PC-3 (cell line): ENCODE data around the gene FTO. TPM values are rescaled to one million over a fixed set of nuclear protein-coding genes. Genes with fewer than 3 reads are reported as not detected.

ENCODE experiments used
- ATAC-seq: fragments of 200-7000 bp; cut with Tn5 transposase; 2 replicates; pipeline ENCODE4 v1.9.1; 2020; ENCODE audit warnings: mild to moderate bottlenecking, moderate library complexity
- BruUV-seq: library from RNA; stranded (reverse); fragments of 400-500 nt; replicated peaks from 2 replicates; lab custom pipeline; 2021; lab: Mats Ljungman, UMichigan
- CTCF ChIA-PET: fragments of 300-600 bp; sonication (Branson Sonifier 250); formaldehyde crosslinking; loops from one replicate; lab custom pipeline; 2022; ENCODE audit warnings: antibody characterized with exemption; lab: Charles Lee
- POLR2A ChIA-PET: fragments of 300-600 bp; sonication (Branson Sonifier 250); formaldehyde crosslinking; loops from one replicate; lab custom pipeline; 2022; ENCODE audit warnings: antibody characterized with exemption; ENCODE audit not compliant: unreplicated experiment; lab: Charles Lee
- DNase-seq: peaks from one replicate; pipeline ENCODE4 v3.0.0-alpha.2; 2015
- H2AFZ ChIP-seq: fragments of 300-600 bp; sonication (generic); 2 replicates; pipeline ENCODE4 v1.6.0; 2016; ENCODE audit warnings: antibody characterized with exemption, low read length
- H3F3A ChIP-seq: fragments of 300-600 bp; sonication (generic); one replicate; pipeline ENCODE4 v1.6.0; 2017; ENCODE audit warnings: antibody characterized with exemption, low read length, control low read depth, mild to moderate bottlenecking; ENCODE audit not compliant: unreplicated experiment
- H3K27ac ChIP-seq: fragments of 300-600 bp; sonication (generic); 2 replicates; pipeline ENCODE4 v1.5.1; 2016; ENCODE audit warnings: mild to moderate bottlenecking, low read length
- H3K27me3 ChIP-seq: fragments of 300-600 bp; sonication (generic); 2 replicates; pipeline ENCODE4 v1.6.1; 2016; ENCODE audit warnings: low read length, mixed read lengths
- H3K36me3 ChIP-seq: fragments of 300-600 bp; sonication (generic); 2 replicates; pipeline ENCODE4 v1.6.1; 2016; ENCODE audit warnings: low read depth, mixed run types, low read length, mixed read lengths
- H3K4me1 ChIP-seq: fragments of 300-600 bp; sonication (generic); 2 replicates; pipeline ENCODE4 v1.5.1; 2016; ENCODE audit warnings: low read length; ENCODE audit not compliant: insufficient read depth
- H3K4me2 ChIP-seq: fragments of 300-600 bp; sonication (generic); 2 replicates; pipeline ENCODE4 v1.6.0; 2016; ENCODE audit warnings: low read length
- H3K4me3 ChIP-seq: fragments of 300-600 bp; sonication (generic); 2 replicates; pipeline ENCODE4 v1.5.1; 2016; ENCODE audit warnings: mild to moderate bottlenecking, low read length, mixed read lengths
- H3K79me2 ChIP-seq: fragments of 300-600 bp; sonication (generic); 2 replicates; pipeline ENCODE4 v1.6.1; 2017; ENCODE audit warnings: low read length, mixed read lengths
- H3K9ac ChIP-seq: fragments of 300-600 bp; sonication (generic); 2 replicates; pipeline ENCODE4 v1.6.0; 2016; ENCODE audit warnings: mild to moderate bottlenecking, low read length
- H3K9me2 ChIP-seq: fragments of 300-600 bp; sonication (generic); replicated peaks from 2 replicates; pipeline ENCODE4 v1.6.1; 2016; ENCODE audit warnings: mixed run types, low read length, mixed read lengths
- H3K9me3 ChIP-seq: fragments of 300-600 bp; sonication (generic); 2 replicates; pipeline ENCODE4 v1.6.1; 2016; ENCODE audit warnings: low read length, mixed read lengths
- H4K20me1 ChIP-seq: fragments of 300-600 bp; sonication (generic); 2 replicates; pipeline ENCODE4 v1.6.1; 2016; ENCODE audit warnings: low read length, mixed read lengths
- EZH2 ChIP-seq: fragments of 300-600 bp; sonication (generic); IDR thresholded peaks from one replicate; pipeline ENCODE4 v1.6.1; 2017; ENCODE audit warnings: antibody characterized with exemption, mild to moderate bottlenecking, low read length; ENCODE audit not compliant: unreplicated experiment
- EZH2phosphoT487 ChIP-seq: fragments of 300-600 bp; sonication (generic); IDR thresholded peaks from 2 replicates; pipeline ENCODE4 v1.6.1; 2018; ENCODE audit warnings: mild to moderate bottlenecking, antibody characterized with exemption, low read length, borderline replicate concordance
- intact Hi-C: fragments of 100-400 bp; cut with micrococcal nuclease; formaldehyde crosslinking; loops from 2 replicates; pipeline ENCODE4 v1.9.0; 2023
- total RNA-seq: library from RNA; depleted of rRNA; stranded (reverse); fragments of >200 nt; gene quantifications from 2 replicates; pipeline ENCODE4 v1.2.3, GENCODE V29; 2014
- TF ChIP-seq, protein P1 (sequence below): fragments of 300-600 bp; sonication (generic); conservative IDR thresholded peaks from 2 replicates; pipeline ENCODE4 v1.5.1; 2017; ENCODE audit warnings: antibody characterized with exemption, low read depth, mild to moderate bottlenecking, low read length

Gene FTO
- total RNA-seq, 1 experiment from 2014 or later = 27.0 TPM

DNA sequence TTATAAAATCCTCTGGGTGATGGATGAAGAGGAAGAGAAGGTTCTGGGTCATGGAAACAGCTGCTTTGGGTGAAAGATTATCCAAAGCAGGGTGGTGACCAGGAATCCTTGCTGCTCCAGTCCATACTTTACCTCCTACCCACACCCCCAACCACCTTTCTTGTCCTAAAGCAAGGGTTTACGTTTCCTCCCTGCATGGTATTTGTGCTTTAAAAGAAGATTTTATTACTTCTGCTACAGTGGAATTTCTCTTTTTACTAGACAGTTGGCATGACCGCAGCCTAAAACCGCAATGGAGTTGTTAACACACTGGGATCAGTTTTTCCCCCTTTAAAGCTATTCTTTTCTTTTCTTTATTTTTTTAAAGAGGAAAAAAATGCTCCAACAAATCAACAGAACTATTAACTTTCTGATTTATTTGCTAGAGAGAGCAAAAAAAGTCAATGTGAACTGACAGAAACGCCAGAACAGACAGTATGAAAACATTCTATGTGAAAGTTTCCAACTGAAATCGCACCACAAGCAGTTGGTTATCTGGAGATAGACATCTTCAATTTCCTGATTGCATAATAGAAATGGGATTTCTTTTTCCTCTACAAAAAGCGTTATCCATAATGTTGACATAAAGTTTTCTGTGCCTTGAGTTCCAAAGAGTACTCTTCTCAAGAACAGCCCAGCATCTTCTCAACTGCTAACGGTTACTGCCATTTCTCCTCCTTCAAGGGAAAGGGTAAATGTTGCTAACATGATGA is 346.7 kb downstream of the FTO start:
- no peak for ATAC-seq
- Histone ChIP-seq H3K4me1 (no peaks in the 10 kb centered on the region), H3K79me2 (no peaks in the 10 kb centered on the region), H3K4me3 (no peak overlapping the region), H3F3A (no peaks in the 10 kb centered on the region), H3K27me3 (no peaks in the 10 kb centered on the region), H3K36me3 (no peaks in the 10 kb centered on the region), H3K4me2 (no peak overlapping the region), H3K9ac (no peak overlapping the region), H3K27ac (no peak overlapping the region), H3K9me3 (no peaks in the 10 kb centered on the region), H2AFZ (no peak overlapping the region), H4K20me1 (no peaks in the 10 kb centered on the region), H3K9me2 (no peaks in the 10 kb centered on the region)
- ChIA-PET POLR2A (no interaction called here), CTCF (no interaction called here)
- BruUV-seq = no TSS peak
- no peak for DNase-seq
- intact Hi-C loops = no loop called here
- TF ChIP-seq EZH2 (no peak), EZH2phosphoT487 (no peak)
- TF ChIP-seq, protein P1, sequence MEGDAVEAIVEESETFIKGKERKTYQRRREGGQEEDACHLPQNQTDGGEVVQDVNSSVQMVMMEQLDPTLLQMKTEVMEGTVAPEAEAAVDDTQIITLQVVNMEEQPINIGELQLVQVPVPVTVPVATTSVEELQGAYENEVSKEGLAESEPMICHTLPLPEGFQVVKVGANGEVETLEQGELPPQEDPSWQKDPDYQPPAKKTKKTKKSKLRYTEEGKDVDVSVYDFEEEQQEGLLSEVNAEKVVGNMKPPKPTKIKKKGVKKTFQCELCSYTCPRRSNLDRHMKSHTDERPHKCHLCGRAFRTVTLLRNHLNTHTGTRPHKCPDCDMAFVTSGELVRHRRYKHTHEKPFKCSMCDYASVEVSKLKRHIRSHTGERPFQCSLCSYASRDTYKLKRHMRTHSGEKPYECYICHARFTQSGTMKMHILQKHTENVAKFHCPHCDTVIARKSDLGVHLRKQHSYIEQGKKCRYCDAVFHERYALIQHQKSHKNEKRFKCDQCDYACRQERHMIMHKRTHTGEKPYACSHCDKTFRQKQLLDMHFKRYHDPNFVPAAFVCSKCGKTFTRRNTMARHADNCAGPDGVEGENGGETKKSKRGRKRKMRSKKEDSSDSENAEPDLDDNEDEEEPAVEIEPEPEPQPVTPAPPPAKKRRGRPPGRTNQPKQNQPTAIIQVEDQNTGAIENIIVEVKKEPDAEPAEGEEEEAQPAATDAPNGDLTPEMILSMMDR = no peak

DNA sequence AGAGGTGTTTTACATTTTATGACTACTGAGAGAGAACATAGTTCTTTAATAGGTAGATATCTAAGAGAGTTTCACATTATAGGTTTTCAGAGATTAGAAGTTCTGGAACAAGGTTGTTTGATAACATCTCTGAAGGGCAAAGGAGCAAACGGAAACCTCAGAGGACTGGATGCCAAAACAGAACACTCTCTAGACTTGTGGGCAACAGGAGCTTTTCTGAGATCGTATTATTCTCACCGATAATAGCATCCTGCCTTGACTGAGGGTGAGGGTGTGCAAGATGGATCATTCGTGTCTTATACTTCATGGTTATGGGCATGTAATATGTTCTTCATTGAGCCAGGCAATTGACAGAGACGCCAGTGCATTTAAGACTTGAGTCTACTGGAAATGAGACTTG is 347.9 kb downstream of the FTO start:
- peaks cover 3% of the 10 kb centered on the region; the same call in 1 of the 2 replicates for H3K4me1 ChIP-seq
- H3K9me3 ChIP-seq = no peaks in the 10 kb centered on the region
- no peak overlapping the region for H3K4me3 ChIP-seq
- no peak for ATAC-seq
- no peak overlapping the region for H3K27ac ChIP-seq
- intact Hi-C loops = no loop called here
- no peaks in the 10 kb centered on the region for H3K79me2 ChIP-seq
- no TSS peak for BruUV-seq
- ChIA-PET CTCF (no interaction called here), POLR2A (no interaction called here)
- no peaks in the 10 kb centered on the region for H3K27me3 ChIP-seq
- no peaks in the 10 kb centered on the region for H3K9me2 ChIP-seq
- H3K9ac ChIP-seq = no peak overlapping the region
- no peaks in the 10 kb centered on the region for H3F3A ChIP-seq
- no peaks in the 10 kb centered on the region for H3K36me3 ChIP-seq
- H4K20me1 ChIP-seq = no peaks in the 10 kb centered on the region
- TF ChIP-seq EZH2phosphoT487 = no peak
- TF ChIP-seq, protein P1 = no peak
- TF ChIP-seq EZH2 = no peak
- no peak overlapping the region for H2AFZ ChIP-seq
- H3K4me2 ChIP-seq = no peak overlapping the region
- DNase-seq = no peak

DNA sequence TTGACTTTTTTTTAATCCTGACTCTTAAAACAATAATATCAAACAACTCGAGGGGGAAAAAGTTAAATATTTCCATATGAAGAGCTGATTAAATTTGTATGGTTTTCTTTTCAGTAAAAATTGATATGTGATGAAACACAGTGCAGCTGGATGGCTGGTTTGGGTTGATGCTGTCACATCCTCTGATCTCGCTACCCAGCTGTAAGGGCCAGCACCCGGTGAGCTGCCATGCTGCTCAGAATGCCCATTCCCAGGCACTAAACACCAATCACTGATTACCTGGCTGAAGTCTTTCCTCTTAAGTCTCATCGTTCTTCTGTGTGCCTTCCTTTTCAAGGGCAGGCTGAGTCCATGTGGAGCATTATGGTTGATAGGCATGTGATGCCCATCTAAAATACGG is 348.3 kb downstream of the FTO start:
- Histone ChIP-seq H3K36me3 (no peaks in the 10 kb centered on the region), H3K27me3 (no peaks in the 10 kb centered on the region)

More for the DNA sequence above, 348.3 kb downstream of the FTO start:
- intact Hi-C loops = no loop called here
- POLR2A ChIA-PET = no interaction called here
- Histone ChIP-seq H3K27ac (no peak overlapping the region), H4K20me1 (no peaks in the 10 kb centered on the region), H3K9me3 (no peaks in the 10 kb centered on the region), H3K79me2 (no peaks in the 10 kb centered on the region), H3K4me2 (no peak overlapping the region), H3K9ac (no peak overlapping the region), H3K4me1 (peaks cover 3% of the 10 kb centered on the region; the same call in 1 of the 2 replicates), H3F3A (no peaks in the 10 kb centered on the region), H3K4me3 (no peak overlapping the region), H3K9me2 (no peaks in the 10 kb centered on the region), H2AFZ (no peak overlapping the region)
- CTCF ChIA-PET = no interaction called here
- DNase-seq (no peak), ATAC-seq (no peak)
- BruUV-seq = no TSS peak
- TF ChIP-seq, protein P1 = no peak
- TF ChIP-seq EZH2phosphoT487 (no peak), EZH2 (no peak)
